Measurements from ENCODE around the gene HCFC1R1.

HCFC1R1 gene

DNA sequence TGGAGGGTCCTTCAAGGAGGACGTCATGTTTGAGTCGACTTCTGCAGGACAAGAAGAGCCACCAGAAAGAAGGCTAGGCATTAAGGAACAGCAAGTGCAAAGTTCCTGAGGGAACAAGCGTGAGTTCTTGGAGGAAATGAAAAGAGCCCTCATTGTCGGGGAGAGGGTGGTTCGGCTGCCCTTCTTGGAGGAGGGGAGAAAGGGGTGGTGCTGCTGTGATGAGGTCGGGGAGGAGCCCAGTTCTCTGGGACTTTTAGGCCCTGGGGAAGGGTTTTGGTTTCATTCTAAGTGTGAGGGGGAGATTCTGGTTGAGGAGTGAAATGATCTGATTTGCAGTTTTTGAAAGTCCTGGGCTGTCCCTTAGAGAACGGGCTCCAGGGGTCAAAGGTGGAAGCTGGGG lies 8.9 kb upstream of the HCFC1R1 start:
- no peak for DNase-seq

GRCh38 chr16:3030222-3031212 lies 6.8 kb upstream of the HCFC1R1 start:
- no peak for DNase-seq

GRCh38 chr16:3029491-3030221 lies 5.9 kb upstream of the HCFC1R1 start:
- no peak for DNase-seq

GRCh38 chr16:3028716-3029319 lies 5.1 kb upstream of the HCFC1R1 start:
- DNase-seq: no peak

DNA sequence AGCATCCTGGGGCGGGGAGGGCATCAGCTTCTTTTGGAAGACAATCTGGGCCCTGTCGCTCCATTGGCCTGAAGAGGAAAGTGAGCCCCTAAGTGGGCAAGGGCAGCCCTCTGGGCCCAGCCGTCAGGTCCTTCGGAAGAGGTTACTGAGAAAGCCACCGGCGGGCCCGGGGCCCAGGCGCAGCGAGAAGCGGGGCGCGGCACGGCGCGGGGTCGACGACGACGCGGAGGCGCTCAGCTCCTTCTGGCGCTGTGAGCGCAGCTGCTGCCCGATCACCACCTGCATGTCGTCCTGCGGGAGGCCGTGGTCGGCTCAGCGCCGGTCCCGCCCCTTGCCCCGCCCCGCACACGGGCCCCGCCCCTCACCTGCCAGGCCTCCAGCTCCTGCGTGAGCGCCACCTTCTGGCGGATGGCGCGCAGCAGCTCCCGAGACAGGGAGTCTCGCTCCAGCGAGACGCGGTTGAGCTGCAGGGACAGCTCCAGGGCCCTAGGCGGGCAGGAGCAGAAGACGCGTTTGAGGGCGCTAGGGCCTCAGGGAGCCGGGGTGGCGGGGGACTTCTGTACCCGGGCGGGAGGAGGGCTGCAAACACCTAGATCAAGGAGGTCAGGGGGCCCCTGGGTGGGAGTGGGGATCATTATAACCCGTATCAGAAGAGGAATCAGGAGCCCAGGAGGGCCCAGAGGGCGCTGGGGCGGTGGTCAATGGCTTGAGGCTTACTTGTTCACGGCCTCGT lies 4.4 kb upstream of the HCFC1R1 start:
- DNase-seq: peak in 1 of 2 experiments; percentile 30

DNA sequence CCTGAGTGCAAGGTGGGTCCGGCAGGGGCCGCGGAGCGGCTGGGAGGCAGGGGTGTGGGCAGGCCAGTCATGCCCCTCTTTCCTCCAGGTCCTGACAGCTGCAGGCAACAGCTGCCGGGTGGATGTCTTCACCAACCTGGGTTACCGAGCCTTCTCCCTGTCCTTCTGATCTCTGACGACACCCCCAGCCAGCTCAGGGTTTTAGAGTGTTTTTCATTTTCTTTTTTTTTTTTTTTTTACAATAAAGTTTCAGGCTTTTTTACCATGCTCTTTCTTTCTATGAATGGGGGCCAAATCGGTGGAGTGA lies 3.7 kb upstream of the HCFC1R1 start:
- DNase-seq: no peak

DNA sequence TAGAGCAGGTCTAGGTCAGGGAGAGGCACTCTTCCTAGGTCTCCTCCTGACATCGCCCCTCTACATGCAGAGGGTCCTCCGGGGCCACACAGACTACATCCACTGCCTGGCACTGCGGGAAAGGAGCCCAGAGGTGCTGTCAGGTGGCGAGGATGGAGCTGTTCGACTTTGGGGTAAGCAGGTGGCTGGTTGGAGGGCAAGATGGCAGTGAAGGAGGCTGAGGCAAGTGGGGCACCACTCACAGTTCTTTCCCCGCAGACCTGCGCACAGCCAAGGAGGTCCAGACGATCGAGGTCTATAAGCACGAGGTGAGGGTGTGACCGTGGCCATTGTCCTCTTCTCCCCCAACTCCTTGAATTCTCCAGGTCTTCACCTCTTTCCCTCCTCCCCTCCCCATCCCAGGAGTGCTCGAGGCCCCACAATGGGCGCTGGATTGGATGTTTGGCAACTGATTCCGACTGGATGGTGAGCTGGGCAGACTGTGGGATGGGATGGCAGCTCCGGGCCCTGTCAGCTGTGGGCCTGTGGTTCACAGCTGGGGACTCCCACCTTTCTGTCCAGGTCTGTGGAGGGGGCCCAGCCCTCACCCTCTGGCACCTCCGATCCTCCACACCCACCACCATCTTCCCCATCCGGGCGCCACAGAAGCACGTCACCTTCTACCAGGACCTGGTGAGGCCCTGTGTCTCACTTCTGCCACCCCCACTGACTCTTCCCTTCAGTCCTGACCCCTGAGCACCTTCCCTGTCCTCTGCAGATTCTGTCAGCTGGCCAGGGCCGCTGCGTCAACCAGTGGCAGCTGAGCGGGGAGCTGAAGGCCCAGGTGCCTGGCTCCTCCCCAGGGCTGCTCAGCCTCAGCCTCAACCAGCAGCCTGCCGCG lies 3.1 kb upstream of the HCFC1R1 start:
- DNase-seq: no peak

GRCh38 chr16:3026003-3026378 lies 2.2 kb upstream of the HCFC1R1 start:
- no peak for DNase-seq

DNA sequence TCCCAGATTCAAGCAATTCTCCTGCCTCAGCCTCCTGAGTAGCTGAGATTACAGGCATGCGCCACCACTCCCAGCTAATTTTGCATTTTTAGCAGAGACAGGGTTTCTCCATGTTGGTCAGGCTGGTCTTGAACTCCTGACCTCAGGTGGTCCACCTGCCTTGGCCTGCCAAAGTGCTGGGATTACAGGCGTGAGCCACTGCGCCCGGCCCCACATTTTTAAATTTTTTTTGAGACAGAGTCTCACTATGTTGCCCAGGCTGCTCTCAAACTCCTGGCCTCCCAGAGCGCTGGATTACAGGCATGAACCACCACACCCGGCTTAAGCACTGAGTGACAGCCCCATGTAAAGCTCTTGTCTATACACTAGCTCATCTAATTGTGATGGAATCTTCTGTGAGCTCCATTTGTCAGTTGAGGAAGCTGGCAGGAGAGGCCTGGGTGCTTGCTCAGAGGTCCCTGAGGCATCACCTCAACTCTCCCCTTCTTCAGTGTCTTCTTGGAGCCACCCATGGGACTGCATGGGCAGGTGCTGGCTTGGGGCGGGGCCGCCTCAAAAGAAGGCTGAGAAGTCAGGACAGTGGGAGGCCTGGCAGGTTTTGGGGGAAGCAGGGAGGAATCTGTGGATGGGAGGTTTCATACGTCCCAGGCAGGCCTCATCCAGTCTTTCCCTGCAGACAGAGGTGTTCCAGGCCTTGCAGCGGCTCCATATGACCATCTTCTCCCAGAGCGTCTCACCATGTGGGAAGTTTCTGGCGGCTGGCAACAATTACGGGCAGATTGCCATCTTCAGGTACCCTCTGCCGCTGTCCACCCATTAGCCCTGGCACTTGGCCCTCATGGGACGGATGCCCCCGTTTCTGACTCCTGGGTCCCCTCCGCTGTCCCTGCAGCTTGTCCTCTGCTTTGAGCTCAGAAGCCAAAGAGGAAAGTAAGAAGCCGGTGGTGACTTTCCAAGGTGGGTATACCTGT lies 1.6 kb upstream of the HCFC1R1 start:
- no peak for DNase-seq

- DNase-seq: peak; percentile 57 to 70
Measured at GRCh38 chr16:3023415-3023668, 400 bp downstream of the HCFC1R1 start.

- peak in 1 of 2 experiments; percentile 57 for DNase-seq
Measured at GRCh38 chr16:3022684-3023414, 893 bp downstream of the HCFC1R1 start.

- DNase-seq: peak; percentile 66 to 81
Measured at GRCh38 chr16:3022208-3022683, 1.5 kb downstream of the HCFC1R1 start.

DNA sequence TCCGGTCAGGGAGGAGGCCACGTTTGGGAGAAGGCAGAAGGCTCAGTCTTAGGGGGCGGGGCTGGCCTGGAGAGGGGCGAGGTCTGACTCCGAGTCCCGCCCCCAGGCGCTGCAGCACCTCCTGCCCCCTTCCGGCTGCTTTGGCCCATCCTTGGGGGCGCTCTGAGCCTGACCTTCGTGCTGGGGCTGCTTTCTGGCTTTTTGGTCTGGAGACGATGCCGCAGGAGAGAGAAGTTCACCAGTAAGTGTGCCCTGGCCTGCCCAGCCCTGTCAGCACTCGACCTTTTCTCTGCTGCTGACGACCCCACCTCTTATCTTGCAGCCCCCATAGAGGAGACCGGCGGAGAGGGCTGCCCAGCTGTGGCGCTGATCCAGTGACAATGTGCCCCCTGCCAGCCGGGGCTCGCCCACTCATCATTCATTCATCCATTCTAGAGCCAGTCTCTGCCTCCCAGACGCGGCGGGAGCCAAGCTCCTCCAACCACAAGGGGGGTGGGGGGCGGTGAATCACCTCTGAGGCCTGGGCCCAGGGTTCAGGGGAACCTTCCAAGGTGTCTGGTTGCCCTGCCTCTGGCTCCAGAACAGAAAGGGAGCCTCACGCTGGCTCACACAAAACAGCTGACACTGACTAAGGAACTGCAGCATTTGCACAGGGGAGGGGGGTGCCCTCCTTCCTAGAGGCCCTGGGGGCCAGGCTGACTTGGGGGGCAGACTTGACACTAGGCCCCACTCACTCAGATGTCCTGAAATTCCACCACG lies 2.1 kb downstream of the HCFC1R1 start:
- DNase-seq: peak; percentile 43 to 80

DNA sequence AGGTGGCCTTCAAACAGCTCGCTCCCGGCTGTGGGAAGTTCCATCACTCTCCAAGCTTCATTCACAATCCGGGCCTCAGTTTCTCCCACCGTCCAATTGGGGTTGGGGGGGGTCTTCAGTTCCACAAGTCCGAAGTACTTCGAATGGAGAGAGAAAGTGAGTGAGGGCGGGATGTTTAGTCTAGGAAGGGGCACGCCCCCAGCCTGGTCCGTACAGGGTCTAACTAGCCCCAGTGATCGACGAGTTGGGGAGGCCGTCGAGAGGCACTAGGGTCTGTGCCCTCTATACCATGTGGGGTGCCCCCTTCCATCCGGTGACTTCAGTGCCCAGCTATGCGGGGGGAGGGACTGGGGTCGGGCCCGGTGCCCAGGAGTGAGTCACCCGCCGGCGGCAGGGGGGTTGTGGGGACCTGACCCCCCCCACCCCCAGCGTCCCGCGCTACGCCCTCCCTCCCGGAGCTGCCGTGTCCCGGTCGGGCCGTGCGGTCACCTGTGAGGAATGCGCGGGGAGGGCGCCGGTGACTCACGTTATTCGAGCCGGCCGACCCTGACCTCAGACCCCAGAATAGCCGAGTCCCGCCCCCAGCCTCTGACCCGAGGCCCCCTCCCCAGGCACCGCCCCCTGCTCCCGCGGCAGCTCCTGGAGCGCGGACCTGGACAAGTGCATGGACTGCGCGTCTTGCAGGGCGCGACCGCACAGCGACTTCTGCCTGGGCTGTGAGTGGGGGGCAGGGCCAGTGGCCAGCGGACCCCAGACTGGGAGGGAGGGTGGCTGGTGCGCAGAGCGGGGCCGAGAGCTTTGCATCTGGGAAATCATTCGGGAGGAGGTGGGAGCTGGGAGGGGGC lies 2.9 kb downstream of the HCFC1R1 start:
- DNase-seq: peak; percentile 67 to 74

GRCh38 chr16:3020247-3020603 lies 3.5 kb downstream of the HCFC1R1 start, which contains the start of gene TNFRSF12A:
Gene TNFRSF12A (plus strand): TSS chr16:3020368. CDS start chr16:3020398, 30 bp downstream.
- DNase-seq: peak; percentile 45 to 84

GRCh38 chr16:3019594-3020246 lies 4.0 kb downstream of the HCFC1R1 start:
- no peak for DNase-seq

DNA sequence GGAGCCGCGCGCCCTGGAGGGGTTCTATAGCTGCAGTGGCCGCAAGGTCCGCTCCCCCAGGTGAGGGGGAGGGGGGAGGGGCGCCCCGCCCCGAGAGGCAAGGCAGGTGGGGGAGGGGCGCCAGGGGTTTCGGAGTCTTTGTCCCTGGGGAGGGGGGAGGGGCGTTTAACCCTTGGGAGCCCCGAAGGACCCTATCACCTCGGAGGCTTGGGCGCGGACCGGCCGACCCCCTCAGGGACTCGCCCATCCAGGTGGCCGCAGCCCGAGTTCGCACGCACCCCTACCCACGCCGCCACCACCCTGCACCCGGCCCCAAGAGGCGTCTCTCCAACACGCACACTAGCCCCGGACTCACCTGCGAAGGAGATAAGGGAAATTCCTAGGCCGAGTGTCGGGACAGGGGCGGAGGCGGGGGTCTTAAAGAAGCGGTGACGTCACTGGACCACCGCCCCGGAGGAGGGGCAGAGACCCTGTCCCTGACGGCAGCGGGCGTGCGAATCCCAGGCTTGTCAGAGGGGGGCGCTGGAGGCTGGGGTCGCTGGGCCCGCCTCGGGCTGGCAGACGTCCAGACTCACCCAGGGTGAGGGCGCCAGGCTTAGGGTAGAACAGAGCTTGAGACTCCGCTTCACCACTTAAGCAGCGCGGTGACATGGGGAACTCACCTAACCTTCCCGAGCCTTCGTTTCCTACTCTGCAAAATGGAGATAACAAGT lies 5.8 kb downstream of the HCFC1R1 start, which contains the start of gene CLDN6:
CLDN6 (minus strand) TSS at position 390 of the 713 bp plus-strand sequence. CDS start 2,162 bp downstream, outside the sequence.
- DNase-seq: no peak
